HG03025 (cell line): ENCODE measurements around the gene REG3A.

Experiments
- ATAC-seq: cut with Tn5 transposase; IDR thresholded peaks from one replicate; pipeline ENCODE4 v1.9.1; 2021; ENCODE audit warnings: mild to moderate bottlenecking, moderate library complexity; ENCODE audit not compliant: unreplicated experiment, low FRiP score

The REG3A gene

DNA sequence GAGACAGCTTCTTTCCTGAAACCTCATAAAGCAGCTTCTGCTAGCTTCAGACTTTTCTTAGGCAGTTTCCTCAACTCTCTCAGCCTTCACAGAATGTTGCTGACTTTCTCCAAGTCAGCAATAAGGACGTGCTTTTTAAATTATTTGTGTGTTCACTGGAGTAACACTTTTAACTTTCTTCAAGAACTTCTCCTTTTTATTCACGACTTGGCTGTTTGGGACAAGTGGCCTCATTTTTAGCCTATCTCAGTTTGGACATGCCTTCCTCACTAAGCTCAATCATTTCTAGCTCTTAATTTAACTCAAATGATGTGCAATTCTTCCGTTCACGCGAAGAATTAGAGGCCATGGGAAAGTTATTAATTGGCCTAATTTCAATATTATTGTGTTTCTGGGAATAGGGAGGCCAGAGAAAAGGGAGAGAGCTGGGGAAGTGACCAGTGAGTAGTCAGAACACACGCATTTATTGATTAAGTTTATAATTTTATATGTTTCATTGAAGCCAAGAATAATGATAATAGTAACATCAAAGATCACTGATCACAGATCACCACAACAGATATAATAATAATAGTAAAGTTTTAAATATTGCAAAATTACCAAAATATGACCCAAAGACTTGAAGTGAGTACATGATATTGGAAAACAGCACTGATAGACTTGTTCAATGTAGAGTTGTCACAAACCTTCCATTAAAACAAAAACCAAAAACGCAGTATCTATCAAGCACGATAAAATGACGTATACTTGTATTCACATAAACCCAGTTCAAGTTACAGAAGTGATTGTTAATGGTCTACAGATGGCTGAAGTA is 34.4 kb downstream of the REG3A start:
- ATAC-seq, result no peak

DNA sequence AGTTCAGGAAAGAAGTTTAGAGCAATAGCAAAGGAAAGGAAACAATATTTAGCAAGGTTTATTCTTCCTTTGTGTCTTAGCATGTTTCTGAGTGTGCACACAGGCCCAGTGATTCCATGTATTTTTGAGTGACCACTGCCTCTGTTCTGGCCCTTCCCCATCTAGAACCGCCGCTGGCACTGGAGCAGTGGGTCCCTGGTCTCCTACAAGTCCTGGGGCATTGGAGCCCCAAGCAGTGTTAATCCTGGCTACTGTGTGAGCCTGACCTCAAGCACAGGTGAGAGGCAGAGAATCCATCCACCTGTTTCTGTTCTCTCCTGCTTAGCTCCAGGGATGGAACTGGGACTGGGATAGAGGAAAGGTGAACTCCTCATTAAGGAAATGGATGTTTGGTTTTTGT is 36.9 kb downstream of the REG3A start:
- no peak for ATAC-seq

DNA sequence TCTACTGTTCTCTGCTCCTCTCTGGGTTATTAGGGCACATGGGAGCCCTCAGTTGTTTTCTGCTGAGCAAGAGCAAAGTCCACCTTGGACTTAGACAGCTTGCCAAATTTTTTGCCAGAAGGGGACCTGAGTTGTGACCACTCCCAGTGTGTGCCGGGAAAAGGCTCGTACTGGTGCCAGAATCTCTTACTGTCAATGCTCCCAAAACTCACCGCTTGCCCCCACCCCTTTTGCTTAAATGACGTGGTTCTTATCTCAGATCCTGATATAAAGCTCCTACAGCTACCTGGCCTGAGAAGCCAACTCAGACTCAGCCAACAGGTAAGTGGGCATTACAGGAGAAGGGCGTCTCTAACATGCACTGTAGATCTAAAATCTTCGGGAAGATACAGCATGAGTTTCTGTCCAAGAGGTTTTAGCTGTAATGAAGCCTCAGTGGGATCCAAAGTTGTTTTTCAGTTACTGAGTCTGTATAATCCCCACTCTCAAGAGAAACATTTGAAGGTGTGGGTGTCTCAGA is 39.3 kb downstream of the REG3A start, which contains the start of gene REG1A:
REG1A (plus strand) TSS at position 295 of the 520 bp plus-strand sequence. CDS start 374 bp downstream, outside the sequence.
- no peak for ATAC-seq

DNA sequence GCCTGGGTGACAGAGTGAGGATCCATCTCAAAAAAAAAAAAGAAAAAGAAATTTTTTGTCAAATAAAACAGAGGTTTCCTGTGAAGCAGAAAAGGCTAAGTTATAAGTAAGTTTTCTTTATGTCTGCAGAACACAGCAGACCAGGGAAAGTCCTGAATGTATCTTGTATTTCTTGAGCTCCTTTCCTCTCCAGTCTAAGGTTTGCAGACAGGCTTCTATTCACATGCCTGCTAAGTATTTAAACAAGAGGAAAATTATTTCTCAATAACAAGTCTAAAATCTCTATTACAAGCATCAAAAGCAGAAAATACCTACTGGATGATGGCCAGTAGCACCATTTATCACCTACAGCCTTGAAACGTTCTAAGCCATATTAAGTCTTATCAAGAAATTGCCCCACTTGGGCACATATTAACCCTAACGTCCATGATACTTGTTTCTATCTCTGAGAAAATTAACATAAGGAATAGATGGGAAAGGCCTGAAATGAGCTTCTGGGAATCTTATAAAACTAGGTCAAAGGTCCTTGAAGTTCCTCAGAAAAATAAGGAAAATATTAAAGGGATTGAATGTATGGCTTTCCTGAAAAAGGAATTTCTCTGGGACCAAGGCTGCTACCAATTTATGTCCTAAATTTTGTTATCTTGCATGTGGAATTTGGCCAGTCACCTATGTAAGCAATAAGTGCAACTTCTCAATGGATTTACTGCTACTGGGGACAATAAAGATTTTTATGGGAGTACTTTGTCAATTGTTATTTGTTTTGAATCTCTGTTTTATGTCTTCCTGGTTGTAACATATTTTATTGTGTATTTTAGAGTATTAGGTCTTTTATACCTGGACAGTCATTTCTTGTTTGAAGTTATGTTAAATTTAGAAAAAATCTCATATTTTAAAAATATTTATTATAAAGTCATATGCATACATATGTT is 42.3 kb downstream of the REG3A start:
- no peak for ATAC-seq

DNA sequence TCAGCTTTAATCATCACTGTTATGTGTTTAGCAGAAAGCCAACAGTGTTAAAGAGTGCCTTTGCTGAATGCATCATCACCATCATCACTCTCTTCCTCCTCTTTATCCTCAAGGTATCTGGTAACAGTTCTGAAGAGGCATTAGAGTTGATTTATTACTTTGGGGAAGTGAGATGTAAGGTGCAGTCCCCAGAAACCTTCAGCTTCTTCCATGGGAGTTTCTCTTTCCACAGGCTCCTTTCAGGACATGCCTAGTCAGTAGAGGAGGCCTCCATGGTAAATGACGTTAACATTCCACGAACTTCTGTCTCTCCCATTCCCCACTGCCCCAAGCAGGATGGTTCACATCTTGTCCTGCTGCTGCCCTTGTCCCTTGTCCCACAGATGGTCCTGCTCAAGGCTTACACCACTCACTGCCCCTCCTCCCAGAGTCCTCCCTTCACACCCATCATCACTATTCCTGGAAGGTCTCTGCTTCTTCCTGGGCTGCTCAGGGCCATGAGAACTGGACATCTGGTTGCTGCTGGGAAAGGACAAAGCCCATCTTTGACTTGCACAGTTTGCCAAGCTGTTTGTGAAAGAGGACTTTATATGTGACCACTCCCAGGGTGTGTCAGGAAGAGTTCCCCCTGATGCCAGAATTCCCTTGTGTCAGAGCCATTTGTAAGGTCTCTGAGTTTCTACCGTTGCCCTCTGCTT is 44.6 kb downstream of the REG3A start:
- no peak for ATAC-seq

DNA sequence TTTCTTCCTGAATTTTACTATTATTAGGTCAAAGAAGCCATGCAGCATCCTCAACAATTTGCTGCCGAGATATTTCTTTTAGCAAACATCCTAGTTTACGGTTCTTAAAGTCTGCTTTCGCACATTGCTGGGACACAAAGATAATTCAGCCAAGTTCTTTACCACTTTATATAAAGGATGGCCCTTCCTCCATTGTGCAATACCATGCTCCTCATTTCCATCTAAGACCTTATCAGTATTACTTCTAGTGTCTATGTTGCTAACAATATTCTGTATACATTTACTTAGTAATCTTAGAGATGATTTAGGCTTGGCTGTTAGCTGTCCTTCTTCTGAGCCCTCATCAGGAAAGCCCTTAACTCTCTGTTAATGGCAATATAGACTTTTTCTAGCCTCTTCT is 47.3 kb downstream of the REG3A start:
- no peak for ATAC-seq
